Activated naive CD4-positive, alpha-beta T cell (primary cell): ENCODE results near the gene SLC24A3.
A peak's percentile ranks its signal among the peaks of the same experiment; 100 is the strongest.

Experiments used
- DNase-seq, 4 experiments: peaks; one replicate each; lab custom pipeline; 2025; lab: John Stamatoyannopoulos, UW

SLC24A3 gene

DNA sequence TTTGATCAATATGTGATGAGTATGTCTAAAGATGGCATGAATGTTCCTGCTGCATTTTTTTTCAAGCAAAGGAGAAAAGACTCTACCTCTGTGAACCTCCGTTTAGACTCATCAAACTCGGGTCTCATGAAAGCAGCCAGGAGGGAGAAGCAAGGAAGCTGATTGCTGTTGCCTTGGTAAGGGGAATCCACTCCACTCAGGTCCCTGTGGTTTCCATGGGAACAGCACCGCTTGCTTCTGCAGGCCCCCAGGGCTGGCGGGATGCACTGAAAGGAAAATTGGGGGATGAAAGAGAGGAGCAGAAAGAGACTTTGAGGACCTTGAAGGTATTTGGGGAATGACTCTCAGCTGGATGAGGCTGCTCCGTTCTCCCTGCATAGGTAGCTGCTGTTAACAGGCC lies 296.0 kb downstream of the SLC24A3 start:
- DNase-seq = no peak

DNA sequence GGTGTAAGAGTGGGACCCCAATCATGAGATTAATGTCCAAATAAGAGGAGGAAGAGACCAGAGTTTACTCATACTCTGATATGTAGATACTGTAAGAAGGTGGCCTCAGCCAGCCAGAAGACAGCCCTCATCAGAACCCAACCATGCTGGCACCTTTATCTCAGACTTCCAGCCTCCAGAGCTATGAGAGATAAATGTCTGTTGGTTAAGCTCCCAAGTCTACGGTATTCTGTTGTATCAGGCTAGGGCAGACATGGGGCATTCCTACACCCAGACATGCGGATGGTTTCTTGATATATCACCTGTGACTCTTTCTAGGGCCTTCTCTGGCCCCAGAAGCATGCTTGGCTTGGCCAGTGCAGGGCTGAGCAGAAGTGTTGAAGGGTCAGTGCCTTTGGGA lies 298.2 kb downstream of the SLC24A3 start:
- no peak for DNase-seq

DNA sequence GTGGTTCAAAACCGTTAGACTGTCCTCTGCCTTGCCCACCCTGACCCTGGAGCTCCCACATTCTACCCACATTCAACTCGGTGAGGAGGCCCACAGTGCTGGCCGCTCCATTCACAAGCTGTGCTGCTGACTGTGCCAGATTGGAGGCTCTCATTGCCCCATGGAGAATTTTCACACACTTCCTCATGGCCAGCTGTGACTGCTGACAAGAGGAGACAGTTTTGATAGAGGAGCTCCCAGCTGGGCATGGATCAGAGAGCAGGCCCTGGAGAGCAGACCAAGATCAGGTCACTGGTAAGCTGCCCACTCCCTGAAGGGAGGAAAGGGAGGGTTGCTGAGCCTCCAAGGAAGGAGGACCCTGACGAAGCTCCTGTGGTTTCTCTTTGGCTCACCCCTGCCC lies 299.5 kb downstream of the SLC24A3 start:
- no peak for DNase-seq

DNA sequence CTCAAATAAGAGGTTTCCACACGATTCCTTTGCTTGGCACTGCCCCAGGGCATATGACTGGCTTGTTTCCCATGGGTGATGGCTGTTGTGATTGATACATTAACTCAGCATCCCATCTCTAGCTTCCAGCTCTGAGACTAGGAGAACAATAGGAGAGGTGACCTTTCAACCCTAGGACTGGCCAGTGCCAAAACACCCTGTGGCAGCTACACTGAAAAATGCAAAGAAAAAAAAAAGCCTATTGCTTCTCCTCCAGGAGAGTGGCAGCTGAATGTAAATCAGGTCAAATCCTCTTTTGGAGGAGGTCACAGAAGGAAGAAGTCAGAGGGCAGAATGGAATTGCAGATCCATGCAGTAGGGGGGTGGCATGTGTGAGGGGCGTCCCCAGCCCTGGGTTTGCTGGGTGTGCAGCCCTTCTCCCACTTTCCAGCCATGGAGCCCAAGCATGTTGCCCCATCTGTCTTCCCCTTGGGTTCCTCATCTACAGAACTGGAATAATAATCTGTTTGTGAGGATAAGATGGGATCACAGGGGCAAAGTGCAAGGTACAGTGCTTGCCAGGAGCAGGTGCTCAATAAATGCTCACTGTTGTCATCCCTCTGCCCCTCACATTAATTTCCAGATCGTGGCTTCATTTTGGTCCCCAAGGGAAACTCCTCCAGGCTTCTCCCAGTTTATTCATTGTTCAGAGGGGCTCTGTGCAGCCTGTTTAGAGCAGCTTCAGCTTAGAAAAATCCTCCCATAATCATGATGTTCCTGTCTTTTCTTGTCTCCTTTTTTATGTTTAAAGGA lies 300.6 kb downstream of the SLC24A3 start:
- no peak for DNase-seq

DNA sequence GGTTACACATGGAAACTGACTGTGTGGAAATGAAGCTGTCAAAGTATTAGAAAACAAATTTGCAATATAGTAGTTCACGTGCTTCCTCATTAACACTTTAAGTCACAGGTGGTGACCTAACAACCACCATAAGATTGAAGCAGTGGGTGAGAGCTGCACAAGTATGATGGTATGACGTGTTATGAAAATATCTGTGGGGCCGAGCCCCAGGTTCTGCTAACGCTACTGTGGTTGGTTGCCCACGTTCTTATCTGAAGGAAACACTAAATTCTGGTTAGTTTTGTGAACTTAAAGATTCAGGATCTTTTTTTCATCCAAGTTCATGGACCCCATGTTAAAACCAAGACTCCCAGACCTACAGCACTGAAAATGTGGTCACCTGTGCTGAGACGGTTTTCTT lies 302.6 kb downstream of the SLC24A3 start:
- no peak for DNase-seq

DNA sequence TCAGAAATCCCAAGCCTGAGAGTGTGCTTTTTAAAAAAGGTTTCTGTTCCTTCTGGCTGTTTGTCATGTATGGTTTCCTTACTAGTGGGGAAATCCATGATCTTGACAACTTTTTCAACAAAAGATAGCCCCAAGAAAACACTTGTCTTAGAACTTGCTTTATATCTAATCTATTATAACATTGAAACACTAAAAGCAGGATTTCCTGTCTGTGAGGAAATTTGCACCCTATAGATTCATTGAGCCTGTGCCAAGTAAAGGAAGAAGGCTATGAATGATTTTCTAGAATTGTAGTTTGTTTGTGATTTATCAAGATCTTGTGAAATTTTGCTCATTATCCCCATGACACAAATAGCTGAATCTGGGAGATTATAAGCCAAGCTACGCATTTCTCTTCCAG lies 307.0 kb downstream of the SLC24A3 start:
- no peak for DNase-seq

DNA sequence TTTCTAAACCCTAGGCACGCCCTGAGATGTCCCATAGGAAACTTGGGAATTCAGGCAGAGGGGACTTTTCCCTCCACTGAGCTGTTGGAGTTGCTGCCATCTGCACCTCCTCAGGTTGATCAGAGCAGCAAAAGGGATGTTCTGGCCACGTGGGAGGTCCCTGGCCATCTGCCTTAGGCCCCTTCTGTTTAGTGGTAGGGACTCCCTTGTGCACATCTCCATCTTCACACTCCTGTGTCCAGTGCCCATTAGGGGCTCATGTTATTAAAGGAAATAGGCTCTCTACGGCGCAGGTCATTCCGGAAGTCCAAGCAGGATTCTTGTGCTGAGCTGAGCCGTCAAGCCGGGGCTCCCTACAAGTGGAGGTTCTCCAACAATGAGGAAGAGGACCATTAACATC lies 307.8 kb downstream of the SLC24A3 start:
- DNase-seq = no peak

DNA sequence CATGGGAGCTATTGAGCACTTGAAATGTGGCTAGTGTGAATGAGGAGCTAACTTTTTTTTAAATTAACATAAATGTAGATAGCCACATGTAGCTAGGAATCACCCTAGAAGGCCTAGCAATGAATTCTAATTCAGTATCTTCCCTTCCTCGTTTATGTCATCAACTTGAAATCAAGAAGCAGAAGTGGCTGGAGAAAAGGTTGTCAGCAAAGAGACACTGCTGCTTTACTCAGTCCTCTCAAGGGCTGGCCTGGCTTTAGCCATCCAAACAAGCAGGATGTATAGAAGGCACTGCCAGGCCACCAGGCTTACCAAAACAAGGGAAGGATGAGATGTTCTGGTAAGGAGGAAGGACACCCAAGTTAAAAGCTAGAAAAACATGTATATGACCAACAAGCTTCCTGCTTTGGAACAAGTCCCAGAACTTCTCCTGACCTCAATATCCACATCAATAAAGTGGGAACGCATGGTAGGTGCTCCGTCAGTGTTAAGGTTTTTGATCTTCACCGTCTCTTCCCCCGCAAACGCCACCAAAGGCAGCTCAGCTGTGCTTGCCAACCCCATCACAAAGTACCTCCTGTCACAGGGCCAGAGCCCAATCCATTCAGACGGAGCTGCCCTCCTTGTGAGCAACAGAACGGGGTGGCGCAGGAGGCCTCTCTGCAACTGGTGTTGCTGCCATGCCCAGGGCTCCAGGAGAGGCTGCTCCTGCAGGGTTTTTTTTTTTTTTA lies 309.8 kb downstream of the SLC24A3 start:
- DNase-seq = no peak

DNA sequence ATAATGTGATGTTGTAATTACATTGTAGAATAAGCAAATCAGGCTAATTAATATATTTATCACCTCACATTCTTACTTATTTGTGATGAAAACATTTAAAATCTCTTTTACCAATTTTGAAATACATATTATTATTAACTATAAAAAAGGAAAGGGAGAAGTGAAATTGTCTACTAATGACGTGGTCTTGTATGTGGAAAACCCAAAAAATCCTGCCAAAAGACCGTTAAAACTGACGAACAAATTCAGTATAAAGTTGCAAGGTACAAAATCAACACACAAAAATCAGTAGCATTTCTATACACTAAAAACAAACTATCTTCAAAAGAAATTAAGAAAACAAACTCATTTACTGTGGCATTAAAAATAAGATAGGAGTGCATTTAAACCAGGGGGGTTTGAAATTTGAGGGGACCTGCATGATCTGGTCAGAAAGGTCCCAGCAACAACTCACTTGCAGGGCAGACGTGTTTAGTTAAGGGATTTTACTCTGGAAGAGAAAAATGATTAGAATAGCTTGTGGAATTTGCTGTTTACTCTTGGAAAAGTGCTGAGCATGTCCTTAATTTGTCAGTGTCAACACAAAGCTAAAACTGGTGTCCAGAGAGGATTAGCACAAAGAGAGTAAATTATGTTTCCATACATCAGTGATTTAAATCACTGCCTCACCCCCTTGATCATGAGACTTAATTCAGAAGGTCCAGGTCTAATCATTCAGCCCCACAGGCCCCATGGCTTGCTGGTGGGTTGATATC lies 310.6 kb downstream of the SLC24A3 start:
- DNase-seq = no peak

DNA sequence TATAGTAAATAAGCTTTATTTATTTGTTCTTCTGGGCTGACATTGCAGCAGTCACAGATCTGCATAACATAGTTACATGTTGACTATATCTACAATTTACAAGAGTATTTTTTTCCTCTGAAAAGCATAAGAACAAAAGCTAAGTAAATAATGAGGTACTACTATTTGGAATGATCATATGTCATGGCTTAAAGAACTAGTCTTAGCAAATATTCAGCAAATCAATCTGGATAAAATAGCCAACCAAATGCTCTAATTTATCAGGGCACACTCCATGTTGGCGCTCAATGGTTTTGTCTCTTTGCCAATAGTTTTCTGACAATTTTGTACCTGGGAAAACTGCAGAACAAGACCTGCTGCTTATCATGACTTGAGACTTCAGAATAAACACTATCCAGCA lies 312.2 kb downstream of the SLC24A3 start:
- no peak for DNase-seq

DNA sequence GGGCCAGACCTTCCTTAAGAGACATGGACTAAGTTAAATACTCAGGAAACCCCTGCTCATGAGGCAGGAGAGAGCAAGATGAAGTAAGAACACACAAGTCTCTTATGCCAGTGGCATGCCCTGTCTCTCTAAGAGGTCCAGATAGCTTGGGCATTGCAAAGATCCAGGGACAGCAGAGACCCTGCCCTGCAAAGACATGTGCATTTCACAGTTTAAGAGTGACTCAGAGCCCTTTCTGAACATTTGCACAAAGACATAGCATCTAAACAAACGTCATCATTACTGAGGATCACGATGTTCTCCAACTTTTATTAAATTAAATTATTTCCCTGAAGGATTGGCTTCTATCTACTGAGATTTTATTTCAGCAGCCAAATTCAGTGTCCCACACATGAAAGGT lies 315.1 kb downstream of the SLC24A3 start:
- no peak for DNase-seq

DNA sequence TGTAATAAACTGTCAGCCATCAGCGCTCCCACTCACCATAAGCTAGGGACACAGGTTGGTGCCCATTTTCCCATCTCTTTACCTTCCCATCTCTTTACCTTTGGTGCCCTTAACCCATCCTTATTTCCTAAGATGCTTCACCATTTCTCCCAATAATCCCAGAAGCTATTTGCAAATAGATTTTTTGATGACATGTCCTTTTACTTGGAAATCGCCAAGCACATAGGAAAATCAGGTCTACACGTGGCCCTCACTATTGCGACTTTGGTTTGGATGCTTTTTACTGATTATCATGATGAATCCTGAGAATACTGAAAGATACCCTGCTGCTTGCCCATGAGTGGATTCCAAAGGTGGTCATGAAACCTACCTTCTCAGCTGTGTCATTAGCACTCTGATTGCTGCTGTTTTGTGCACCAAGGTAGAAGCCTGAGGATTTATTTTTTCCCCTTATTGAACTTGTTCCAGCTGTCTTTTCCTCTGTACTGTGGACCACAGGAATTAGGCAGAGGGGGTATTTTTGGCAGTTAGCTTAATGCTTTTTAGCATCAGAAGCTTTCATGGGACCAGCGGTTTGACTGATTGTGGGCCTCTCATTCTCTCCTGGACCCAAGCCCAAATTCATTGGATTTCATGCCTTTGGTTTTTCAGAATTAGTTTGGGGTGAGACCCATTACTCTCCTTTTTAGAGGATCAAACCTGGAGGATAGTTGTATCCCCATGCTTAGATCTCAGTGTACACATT lies 316.0 kb downstream of the SLC24A3 start:
- DNase-seq = no peak

DNA sequence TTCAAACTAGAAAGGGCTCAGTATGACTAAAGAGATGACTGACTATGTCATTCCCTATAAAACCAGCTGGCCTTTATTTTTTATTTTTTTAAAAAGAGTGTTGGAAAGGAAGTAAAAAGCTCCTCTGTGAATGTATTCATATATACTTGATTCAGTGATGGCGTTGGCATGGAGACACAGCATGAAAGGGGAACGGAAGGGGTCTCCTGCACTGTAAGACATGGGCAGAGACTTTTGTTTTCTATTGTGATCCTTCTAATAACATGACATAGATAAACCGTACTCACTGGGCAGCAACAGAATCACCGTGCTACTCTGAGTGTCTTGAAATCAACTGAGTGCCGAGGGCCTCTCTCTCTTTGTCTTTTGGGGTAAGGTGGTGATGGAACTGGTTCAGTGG lies 317.6 kb downstream of the SLC24A3 start:
- no peak for DNase-seq

DNA sequence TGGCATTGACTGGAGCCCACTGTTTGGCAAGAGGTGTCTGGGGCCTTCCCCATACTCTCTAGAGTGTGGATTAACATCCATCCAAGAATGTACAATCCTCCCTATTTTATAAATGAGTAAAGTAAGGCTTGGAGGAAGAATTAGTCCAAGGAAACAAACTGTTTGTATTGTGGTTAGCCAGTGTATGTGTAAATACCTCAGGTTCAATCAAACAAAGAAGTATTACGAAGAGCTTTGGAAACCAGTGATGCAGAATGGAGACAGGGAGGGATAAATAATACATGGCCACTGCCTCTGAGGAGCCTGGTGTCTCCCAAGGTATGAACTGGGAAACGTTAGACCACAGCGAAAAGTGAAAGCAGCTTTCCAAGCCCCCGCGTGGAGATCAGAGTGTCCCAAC lies 319.0 kb downstream of the SLC24A3 start:
- DNase-seq = no peak

DNA sequence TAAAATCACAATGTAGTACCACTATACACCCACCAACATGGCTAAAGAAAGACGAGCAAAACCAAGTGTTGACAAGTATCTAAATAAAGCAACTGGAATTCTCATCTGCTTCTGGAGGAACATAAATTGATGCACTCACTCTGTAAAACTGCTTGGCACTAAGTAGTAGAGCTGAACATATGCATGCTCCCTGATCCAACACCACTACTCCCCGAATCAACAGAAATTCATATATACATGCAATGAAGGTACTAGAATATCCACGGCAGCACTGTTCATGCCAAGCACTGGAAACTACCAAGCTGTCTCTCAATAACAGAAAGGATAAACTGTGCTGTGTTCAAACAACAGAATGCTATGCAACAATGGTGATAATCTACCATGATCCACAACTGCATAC lies 326.1 kb downstream of the SLC24A3 start:
- DNase-seq = no peak

DNA sequence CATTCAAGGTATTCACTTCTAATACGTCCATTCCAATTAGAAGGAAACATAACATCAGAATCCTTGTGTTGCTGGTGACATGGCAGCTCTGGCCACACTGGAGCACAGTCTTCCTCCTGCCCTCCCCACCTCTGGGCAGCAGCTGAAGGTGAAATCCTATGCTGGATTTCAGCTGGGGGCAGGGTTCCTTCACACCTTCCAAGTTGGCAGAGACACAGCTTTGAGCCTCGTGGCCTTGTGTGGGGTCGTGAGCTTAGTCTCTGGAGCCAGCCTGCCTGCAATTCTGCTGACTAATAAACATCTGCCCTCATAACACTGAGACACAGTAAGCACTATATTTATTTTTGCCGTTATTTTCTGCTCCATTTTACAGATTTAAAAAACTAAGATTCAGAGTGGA lies 326.7 kb downstream of the SLC24A3 start:
- no peak for DNase-seq

DNA sequence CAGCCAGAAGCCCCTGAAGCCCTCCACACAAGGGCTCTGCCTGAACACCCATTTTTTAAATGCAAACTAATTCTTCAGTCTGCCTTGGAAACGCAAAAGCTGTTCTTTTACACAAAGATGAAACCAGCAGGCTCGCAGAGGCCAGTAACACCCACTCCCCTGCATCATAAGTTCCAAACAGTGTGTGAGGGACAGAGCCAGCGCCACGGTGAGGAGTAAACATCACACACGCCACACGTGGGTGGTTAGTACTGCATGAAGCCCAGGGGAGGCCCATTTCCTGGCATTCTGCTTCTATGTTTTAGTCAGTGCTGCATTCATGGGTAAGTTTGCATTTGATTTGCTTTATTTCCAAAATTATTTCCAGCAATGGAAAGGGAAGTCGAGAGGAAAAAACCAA lies 327.9 kb downstream of the SLC24A3 start:
- peak in 1 of 4 experiments; percentile 7 for DNase-seq

DNA sequence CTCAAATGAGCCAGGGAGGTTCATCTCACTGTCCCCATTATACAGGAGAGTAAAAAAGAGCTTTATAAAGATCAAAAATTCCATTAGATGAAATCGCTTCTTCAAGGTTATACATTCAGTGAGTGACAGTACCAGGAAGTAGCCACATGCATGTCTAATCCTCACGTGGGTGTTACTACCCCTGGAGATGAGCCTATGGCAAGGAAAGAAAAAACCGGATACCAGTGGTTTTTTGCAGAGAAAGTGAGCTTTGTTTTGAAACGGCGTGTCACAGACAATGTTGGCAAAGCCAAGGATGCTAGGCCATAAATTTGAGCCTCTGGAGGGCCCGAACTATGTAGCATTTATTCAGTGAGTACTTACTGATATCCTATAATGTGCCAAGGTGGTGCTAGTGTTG lies 330.7 kb downstream of the SLC24A3 start:
- DNase-seq = no peak

DNA sequence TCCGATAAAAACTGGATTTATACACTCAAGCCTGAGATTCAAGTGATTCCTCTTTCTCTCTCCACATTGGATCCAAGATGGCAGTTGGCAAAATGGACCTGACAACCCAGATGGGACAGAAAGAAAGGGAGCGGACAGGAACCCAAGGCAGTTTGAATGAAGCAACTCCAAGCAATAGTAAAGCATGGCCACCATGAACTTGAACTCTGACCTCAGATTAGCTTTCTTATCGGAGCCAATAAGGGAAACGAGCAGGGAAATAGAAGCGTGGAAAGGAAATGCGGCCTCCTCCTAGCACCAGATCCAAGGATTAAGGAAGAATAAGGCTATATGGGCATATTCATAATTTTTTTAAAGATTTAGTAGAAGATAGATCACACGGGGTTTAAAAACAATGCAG lies 332.2 kb downstream of the SLC24A3 start:
- no peak for DNase-seq

DNA sequence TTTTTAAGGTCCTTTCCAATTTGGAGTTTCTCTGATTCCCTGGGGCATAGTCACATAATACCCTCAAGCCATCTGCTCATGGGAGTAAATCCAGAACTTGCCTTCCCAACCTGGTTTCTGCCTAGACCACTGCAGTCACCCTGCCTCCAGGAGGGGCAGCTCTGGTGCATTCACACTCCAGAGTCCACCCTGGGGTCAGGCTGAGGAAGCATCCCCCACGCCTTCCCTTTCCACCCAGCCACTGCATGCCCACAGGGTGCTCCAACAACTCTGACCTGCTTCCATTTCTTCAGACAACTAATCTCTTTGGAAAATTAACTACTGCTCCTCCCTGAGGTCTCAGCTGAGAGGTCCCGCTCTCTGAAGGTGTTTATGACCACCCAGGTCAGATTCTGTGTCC lies 334.2 kb downstream of the SLC24A3 start:
- DNase-seq = no peak

DNA sequence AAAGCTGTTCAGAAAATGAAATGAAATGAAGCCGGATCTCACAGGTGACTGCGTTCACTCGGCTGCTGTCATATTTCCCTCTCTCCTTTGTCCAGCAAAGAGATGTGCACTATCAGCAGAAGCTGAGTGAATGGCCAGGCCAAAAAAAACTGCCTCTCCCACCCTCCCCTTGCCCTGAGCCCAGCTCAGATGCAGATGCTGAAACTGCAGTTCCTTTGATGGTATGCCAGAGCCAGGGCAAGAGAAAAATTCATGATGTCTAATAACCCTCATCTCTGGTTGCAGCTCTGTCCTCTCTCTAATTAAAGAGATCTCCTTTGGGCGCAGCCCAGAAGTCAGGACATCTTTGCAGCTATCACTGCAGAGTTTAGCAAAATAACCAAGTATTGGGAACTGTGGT lies 335.1 kb downstream of the SLC24A3 start:
- no peak for DNase-seq

DNA sequence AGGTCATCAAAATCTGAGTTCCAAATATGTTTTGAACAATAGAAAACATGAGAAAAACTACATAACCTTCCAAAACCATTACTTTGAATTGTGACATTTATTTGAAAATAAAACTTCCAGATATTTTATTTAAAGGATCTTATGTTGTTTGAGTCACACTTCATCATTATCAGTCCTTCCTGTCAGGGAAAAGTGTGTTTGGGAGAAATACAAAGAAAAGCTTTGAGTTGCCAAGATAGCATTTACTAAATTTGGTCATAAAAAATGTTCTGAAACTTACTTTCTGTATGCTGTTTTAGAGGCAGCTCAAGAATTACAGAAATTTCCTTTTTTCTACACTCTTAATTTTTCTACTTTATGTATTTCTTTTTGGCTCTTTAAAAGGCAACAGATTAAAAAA lies 337.5 kb downstream of the SLC24A3 start:
- DNase-seq = no peak
